Upper lobe of right lung (tissue), 1 donor: ENCODE data around the gene BCL7C. TPM values are rescaled to one million over a fixed set of nuclear protein-coding genes. Genes with fewer than 3 reads are reported as not detected.

Experiments used
- ATAC-seq: fragments of 200-7000 bp; cut with Tn5 transposase; one replicate; pipeline ENCODE4 v1.9.1; 2020; ENCODE audit warnings: mild to moderate bottlenecking, moderate library complexity
- DNase-seq: peaks from one replicate; pipeline ENCODE4 v3.0.0-alpha.2; 2020
- H3K27ac ChIP-seq: fragments of 200-600 bp; one replicate; pipeline ENCODE4 v1.8.0; 2022
- H3K27me3 ChIP-seq: fragments of 200-600 bp; one replicate; pipeline ENCODE4 v1.8.0; 2022; ENCODE audit warnings: mild to moderate bottlenecking
- H3K36me3 ChIP-seq: fragments of 200-600 bp; one replicate; pipeline ENCODE4 v1.8.0; 2022
- H3K4me1 ChIP-seq: fragments of 200-600 bp; one replicate; pipeline ENCODE4 v1.8.0; 2022
- H3K4me3 ChIP-seq: fragments of 200-600 bp; one replicate; pipeline ENCODE4 v1.8.0; 2022; ENCODE audit warnings: mild to moderate bottlenecking
- H3K9me3 ChIP-seq: fragments of 200-600 bp; one replicate; pipeline ENCODE4 v1.8.0; 2022
- CTCF ChIP-seq: fragments of 200-600 bp; IDR thresholded peaks from one replicate; pipeline ENCODE4 v1.8.0; 2022; ENCODE audit warnings: antibody characterized with exemption
- intact Hi-C: fragments of 100-400 bp; cut with DNase I; formaldehyde crosslinking; loops from one replicate; pipeline ENCODE4 v1.11.0; 2022
- total RNA-seq: library from RNA; stranded (reverse); fragmentation: NEBNext Ultra II Directional; extraction: Animal tissue kit (Norgen Biotek cat#: 25700); gene quantifications from one replicate; pipeline ENCODE4 v1.2.1, GENCODE V29; 2021
- donor health status: DM: no; HTN: yes; CAD: no; lungs with severe emphysema.

BCL7C gene
- total RNA-seq, 1 donor from 2014 or later = 25.3 TPM

DNA sequence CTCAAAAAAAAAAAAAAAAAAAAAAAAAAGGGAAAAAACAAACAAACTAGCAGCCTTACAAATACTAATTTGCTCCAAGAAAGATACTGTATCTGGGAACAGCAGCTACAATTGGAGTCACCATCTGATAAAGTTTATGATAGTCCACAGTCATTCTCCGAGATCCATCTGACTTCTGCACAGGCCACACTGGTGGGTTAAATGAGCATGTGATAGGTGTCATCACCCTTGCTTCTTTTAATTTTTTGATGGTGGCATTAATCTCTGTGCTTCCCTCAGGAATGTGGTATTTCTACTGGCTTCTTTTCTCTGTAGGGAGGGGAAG, 49.6 kb downstream of the BCL7C start:
- no peak for TF ChIP-seq CTCF
- H3K4me1 ChIP-seq = peaks cover 6% of the 10 kb centered on the region
- H3K4me3 ChIP-seq = no peak overlapping the region
- intact Hi-C loops = no loop called here
- DNase-seq (no peak), ATAC-seq (no peak)
- no peaks in the 10 kb centered on the region for H3K27me3 ChIP-seq
- no peak overlapping the region for H3K27ac ChIP-seq
- H3K36me3 ChIP-seq = no peaks in the 10 kb centered on the region
- H3K9me3 ChIP-seq = no peaks in the 10 kb centered on the region

- intact Hi-C loops = no loop called here
- ATAC-seq (no peak), DNase-seq (no peak)
- no peaks in the 10 kb centered on the region for H3K36me3 ChIP-seq
- no peaks in the 10 kb centered on the region for H3K27me3 ChIP-seq
- H3K27ac ChIP-seq = no peak overlapping the region
- H3K4me1 ChIP-seq = peaks cover 6% of the 10 kb centered on the region
- TF ChIP-seq CTCF = no peak
- H3K4me3 ChIP-seq = no peak overlapping the region
- no peaks in the 10 kb centered on the region for H3K9me3 ChIP-seq
Measured at GRCh38 chr16:30843501-30843900, 50.4 kb downstream of the BCL7C start.

GRCh38 chr16:30842971-30843370, 50.9 kb downstream of the BCL7C start:
- no peak for TF ChIP-seq CTCF
- intact Hi-C loops = no loop called here

DNA sequence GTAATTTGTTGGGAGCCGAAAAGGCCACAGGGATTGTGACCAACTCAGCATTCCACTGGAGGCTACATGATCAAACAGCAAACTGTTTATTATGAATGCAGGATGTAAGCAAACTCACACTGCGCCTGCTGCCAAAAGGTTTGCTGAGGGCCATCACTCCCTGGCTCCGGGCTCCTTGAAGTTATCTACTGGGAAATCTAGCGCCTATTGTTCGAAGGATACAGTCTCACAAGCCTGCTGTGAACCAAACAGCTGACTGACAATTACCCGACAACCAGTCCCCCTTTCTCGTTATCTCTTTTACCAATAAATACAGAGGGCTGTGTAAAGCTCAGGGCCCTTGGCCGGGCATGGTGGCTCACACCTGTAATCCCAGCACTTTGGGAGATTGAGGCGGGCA, 52.5 kb downstream of the BCL7C start:
- DNase-seq = no peak
- TF ChIP-seq CTCF = no peak
- H3K27me3 ChIP-seq = no peaks in the 10 kb centered on the region
- H3K27ac ChIP-seq = no peak overlapping the region
- H3K4me3 ChIP-seq = no peak overlapping the region
- no peaks in the 10 kb centered on the region for H3K9me3 ChIP-seq
- intact Hi-C loops = no loop called here
- ATAC-seq = no peak
- peaks cover 6% of the 10 kb centered on the region for H3K4me1 ChIP-seq
- H3K36me3 ChIP-seq = no peaks in the 10 kb centered on the region

More at GRCh38 chr16:30842971-30843370, 50.9 kb downstream of the BCL7C start:
- ATAC-seq = no peak
- Histone ChIP-seq H3K4me1 (peaks cover 6% of the 10 kb centered on the region), H3K9me3 (no peaks in the 10 kb centered on the region), H3K27me3 (no peaks in the 10 kb centered on the region), H3K27ac (no peak overlapping the region), H3K36me3 (no peaks in the 10 kb centered on the region), H3K4me3 (no peak overlapping the region)
- DNase-seq = no peak

DNA sequence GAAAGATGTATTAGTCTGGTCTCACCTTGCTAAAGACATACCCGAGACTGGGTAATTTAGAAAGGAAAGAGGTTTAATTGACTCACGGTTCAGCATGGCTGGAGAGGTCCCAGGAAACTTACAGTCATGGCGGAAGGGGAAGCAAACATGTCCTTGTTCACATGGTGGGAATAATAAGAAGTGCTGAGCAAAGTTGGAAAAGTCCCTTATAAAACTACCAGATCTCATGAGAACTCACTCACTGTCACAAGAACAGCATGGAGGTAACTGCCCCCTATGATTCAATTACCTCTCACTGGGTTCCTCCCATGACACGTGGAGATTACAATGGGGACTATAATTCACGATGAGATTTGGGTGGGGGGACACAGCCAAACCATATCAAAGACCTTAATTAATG, 53.3 kb downstream of the BCL7C start:
- no peak overlapping the region for H3K27ac ChIP-seq

More for the DNA sequence above, 53.3 kb downstream of the BCL7C start:
- no peaks in the 10 kb centered on the region for H3K9me3 ChIP-seq
- no peak for ATAC-seq
- H3K4me1 ChIP-seq = peaks cover 6% of the 10 kb centered on the region
- H3K27me3 ChIP-seq = no peaks in the 10 kb centered on the region
- H3K4me3 ChIP-seq = no peak overlapping the region
- TF ChIP-seq CTCF = no peak
- intact Hi-C loops = no loop called here
- no peaks in the 10 kb centered on the region for H3K36me3 ChIP-seq
- DNase-seq = no peak
